SK-N-SH (cell line): Measurements from ENCODE around the gene PIP5K1B. TPM values are rescaled to one million over a fixed set of nuclear protein-coding genes. Genes with fewer than 3 reads are reported as not detected.

Experiments used
- CTCF ChIA-PET: fragments of 300-600, 350-600 bp; formaldehyde crosslinking; extraction: SDS; loops from one replicate; lab custom pipeline; 2021; lab: Yijun Ruan, JAX
- POLR2A ChIA-PET: fragments of 350-600 bp; sonication (Branson Sonifier 250); formaldehyde crosslinking; extraction: SDS; loops from one replicate; lab custom pipeline; 2020; ENCODE audit warnings: antibody characterized with exemption, inconsistent platforms; lab: Yijun Ruan, JAX
- DNase-seq: peaks from one replicate; pipeline ENCODE4 v3.0.0; 2012
- H2AFZ ChIP-seq: fragments of 200-600 bp; sonication (generic); 2 replicates; pipeline ENCODE4 v1.8.1; 2016; ENCODE audit warnings: antibody characterized with exemption, mild to moderate bottlenecking, low read depth
- H3F3A ChIP-seq: fragments of 200-600 bp; sonication (generic); replicated peaks from 2 replicates; pipeline ENCODE3; 2016; ENCODE audit warnings: antibody characterized with exemption, mild to moderate bottlenecking; ENCODE audit not compliant: insufficient read depth
- H3K27ac ChIP-seq, 2 experiments: fragments of 200-500 bp in 1 of 2; fragments of 200-600 bp in 1 of 2; sonication (Bioruptor generic) in 1 of 2; sonication (generic), shearing (Covaris generic) in 1 of 2; 2 replicates each; pipeline versions ENCODE4 v1.5.1 to v1.6.1; 2014 to 2016; ENCODE audit warnings: low read depth in 2 of 2, inconsistent platforms in 1 of 2, low read length in 1 of 2, mild to moderate bottlenecking in 1 of 2, mixed read lengths in 1 of 2
- H3K27me3 ChIP-seq: fragments of 200-600 bp; sonication (generic), shearing (Covaris generic); 2 replicates; pipeline ENCODE4 v1.6.1; 2016; ENCODE audit warnings: mixed run types; ENCODE audit not compliant: insufficient read depth
- H3K36me3 ChIP-seq, 2 experiments: fragments of 200-500 bp in 1 of 2; fragments of 200-600 bp in 1 of 2; sonication (Bioruptor generic) in 1 of 2; sonication (generic) in 1 of 2; replicated peaks in 1 of 2; 2 replicates each; pipeline versions ENCODE3 to v1.5.1; 2014 to 2016; ENCODE audit warnings: low read length in 1 of 2, mild to moderate bottlenecking in 1 of 2; ENCODE audit not compliant: insufficient read depth in 2 of 2, control insufficient read depth in 1 of 2
- H3K4me1 ChIP-seq, 2 experiments: fragments of 200-500 bp in 1 of 2; fragments of 200-600 bp in 1 of 2; sonication (Bioruptor generic) in 1 of 2; sonication (generic), shearing (Covaris generic) in 1 of 2; 2 replicates each; pipeline versions ENCODE4 v1.5.1 to v1.6.1; 2014 to 2016; ENCODE audit warnings: low read depth in 1 of 2, low read length in 1 of 2, mixed run types in 1 of 2; ENCODE audit not compliant: insufficient read depth in 2 of 2, control insufficient read depth in 1 of 2
- H3K4me2 ChIP-seq: fragments of 200-600 bp; sonication (generic), shearing (Covaris generic); 2 replicates; pipeline ENCODE4 v1.6.1; 2017; ENCODE audit warnings: mixed run types
- H3K4me3 ChIP-seq, 2 experiments: fragments of 200-500 bp in 1 of 2; fragments of 200-600 bp in 1 of 2; sonication (Bioruptor generic) in 1 of 2; sonication (generic), shearing (Covaris generic) in 1 of 2; 2 replicates each; pipeline versions ENCODE4 v1.5.1 to v1.8.1; 2014 to 2016; ENCODE audit warnings: low read depth in 2 of 2, inconsistent platforms in 1 of 2, low read length in 1 of 2, mild to moderate bottlenecking in 1 of 2, mixed read lengths in 1 of 2, moderate library complexity in 1 of 2
- H3K79me2 ChIP-seq: fragments of 200-600 bp; sonication (generic); 2 replicates; pipeline ENCODE4 v1.8.1; 2017; ENCODE audit warnings: mild to moderate bottlenecking; ENCODE audit not compliant: insufficient read depth
- H3K9ac ChIP-seq: fragments of 200-600 bp; sonication (generic); 2 replicates; pipeline ENCODE4 v1.6.1; 2017; ENCODE audit warnings: mixed run types
- H3K9me2 ChIP-seq: fragments of 200-600 bp; sonication (generic); 2 replicates; pipeline ENCODE4 v1.6.1; 2017; ENCODE audit warnings: mixed run types
- H3K9me3 ChIP-seq: fragments of 200-600 bp; sonication (generic); 2 replicates; pipeline ENCODE4 v1.6.1; 2017; ENCODE audit warnings: mixed run types, mild to moderate bottlenecking, moderate library complexity
- H4K20me1 ChIP-seq: fragments of 200-600 bp; sonication (generic); 2 replicates; pipeline ENCODE4 v1.6.1; 2017; ENCODE audit warnings: mild to moderate bottlenecking, mixed run types; ENCODE audit not compliant: insufficient read depth
- EP300 ChIP-seq, 2 experiments: IDR thresholded peaks; 2 replicates each; pipeline versions ENCODE4 v1.4.0 to v1.6.1; 2012; ENCODE audit warnings: borderline replicate concordance in 1 of 2, low read depth in 1 of 2, low read length in 1 of 2
- EZH2phosphoT487 ChIP-seq: fragments of 200-600 bp; sonication (generic); IDR thresholded peaks from 2 replicates; pipeline ENCODE4 v1.6.1; 2017; ENCODE audit warnings: low read depth, mixed run types, mild to moderate bottlenecking, antibody characterized with exemption, moderate library complexity, borderline replicate concordance
- FOSL2 ChIP-seq: IDR thresholded peaks from 2 replicates; pipeline ENCODE4 v1.4.0; 2012; ENCODE audit warnings: low read depth, mild to moderate bottlenecking, moderate library complexity, borderline replicate concordance
- FOXM1 ChIP-seq: IDR thresholded peaks from 2 replicates; pipeline ENCODE4 v1.4.0; 2012; ENCODE audit warnings: low read depth, mild to moderate bottlenecking
- GABPA ChIP-seq: IDR thresholded peaks from 2 replicates; pipeline ENCODE4 v1.4.0; 2012; ENCODE audit warnings: low read depth, mild to moderate bottlenecking
- NRF1 ChIP-seq: IDR thresholded peaks from 2 replicates; pipeline ENCODE4 v1.6.1; 2012; ENCODE audit warnings: low read depth, mild to moderate bottlenecking, low read length
- RAD21 ChIP-seq: IDR thresholded peaks from 2 replicates; pipeline ENCODE4 v1.6.1; 2012; ENCODE audit warnings: mild to moderate bottlenecking, low read length
- RXRA ChIP-seq: IDR thresholded peaks from 2 replicates; pipeline ENCODE4 v1.4.0; 2012; ENCODE audit warnings: low read depth, mild to moderate bottlenecking, borderline replicate concordance
- USF2 ChIP-seq: fragments of 150-350 bp; IDR thresholded peaks from 2 replicates; pipeline ENCODE4 v1.6.1; 2017; ENCODE audit warnings: antibody characterized with exemption, low read length, low read depth, borderline replicate concordance
- YY1 ChIP-seq: IDR thresholded peaks from 2 replicates; pipeline ENCODE4 v1.4.0; 2012; ENCODE audit warnings: low read depth, mild to moderate bottlenecking
- WGBS: methylation state at CpG from one replicate; pipeline ENCODE4 v1.1.6; 2017; ENCODE audit warnings: low lambda C conversion rate; 5-methylcytosine and 5-hydroxymethylcytosine counted together
- polyA plus RNA-seq, 3 experiments: library from polyadenylated mRNA; depleted of rRNA; stranded (reverse); fragments of >200 nt; gene quantifications; 2 replicates each; pipeline ENCODE4 v1.2.3, GENCODE V29; 2012
- TF ChIP-seq, protein P1 (sequence below): IDR thresholded peaks from 2 replicates; pipeline ENCODE4 v1.6.1; 2012; ENCODE audit warnings: mild to moderate bottlenecking, low read depth, low read length, moderate library complexity

The PIP5K1B gene
- polyA plus RNA-seq, 1 of the 3 experiments (the other 2 are of a cell fraction): not detected

DNA sequence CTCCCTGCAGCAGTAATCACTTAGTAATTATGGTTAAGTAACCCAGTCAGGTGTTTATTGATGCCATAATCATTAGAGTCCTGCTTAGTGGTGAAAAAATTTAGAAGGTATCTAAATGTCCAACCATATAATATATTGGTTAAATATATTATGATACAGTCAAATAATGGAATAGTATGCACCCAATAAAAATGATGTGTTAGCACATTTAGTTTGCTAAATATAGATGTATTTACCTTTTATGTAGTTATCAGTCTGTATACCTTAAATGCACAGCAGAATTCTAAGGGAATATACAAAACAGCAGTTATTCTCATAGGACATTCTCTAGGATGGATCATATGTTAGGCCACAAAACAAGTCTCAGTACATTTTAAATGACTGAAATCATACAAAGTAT lies 218.4 kb downstream of the PIP5K1B start:
- Histone ChIP-seq H3K9me3 (no peaks in the 10 kb centered on the region), H4K20me1 (no peaks in the 10 kb centered on the region), H3K4me2 (no peak overlapping the region), H3K27ac (no peak overlapping the region), H3K27me3 (peaks cover 13% of the 10 kb centered on the region; the same call in 1 of the 2 replicates), H3F3A (no peaks in the 10 kb centered on the region), H3K4me1 (no peaks in the 10 kb centered on the region), H3K79me2 (no peaks in the 10 kb centered on the region), H3K9ac (no peak overlapping the region), H3K9me2 (no peaks in the 10 kb centered on the region), H3K36me3 (no peaks in the 10 kb centered on the region), H2AFZ (no peak overlapping the region), H3K4me3 (no peak overlapping the region)
- no peak for TF ChIP-seq YY1
- ChIA-PET CTCF (no interaction called here), POLR2A (no interaction called here)
- DNase-seq: no peak

- CTCF ChIA-PET: no interaction called here
- Histone ChIP-seq H3K9me3 (no peaks in the 10 kb centered on the region), H3K27me3 (peaks cover 13% of the 10 kb centered on the region; the same call in 1 of the 2 replicates), H3K79me2 (no peaks in the 10 kb centered on the region), H3K4me2 (no peak overlapping the region), H3K36me3 (no peaks in the 10 kb centered on the region), H4K20me1 (no peaks in the 10 kb centered on the region), H3K27ac (no peak overlapping the region), H3K9me2 (no peaks in the 10 kb centered on the region), H2AFZ (no peak overlapping the region), H3K4me1 (no peaks in the 10 kb centered on the region), H3K4me3 (no peak overlapping the region), H3K9ac (no peak overlapping the region), H3F3A (no peaks in the 10 kb centered on the region)
- TF ChIP-seq GABPA (no peak), NRF1 (no peak)
- TF ChIP-seq, protein P1, sequence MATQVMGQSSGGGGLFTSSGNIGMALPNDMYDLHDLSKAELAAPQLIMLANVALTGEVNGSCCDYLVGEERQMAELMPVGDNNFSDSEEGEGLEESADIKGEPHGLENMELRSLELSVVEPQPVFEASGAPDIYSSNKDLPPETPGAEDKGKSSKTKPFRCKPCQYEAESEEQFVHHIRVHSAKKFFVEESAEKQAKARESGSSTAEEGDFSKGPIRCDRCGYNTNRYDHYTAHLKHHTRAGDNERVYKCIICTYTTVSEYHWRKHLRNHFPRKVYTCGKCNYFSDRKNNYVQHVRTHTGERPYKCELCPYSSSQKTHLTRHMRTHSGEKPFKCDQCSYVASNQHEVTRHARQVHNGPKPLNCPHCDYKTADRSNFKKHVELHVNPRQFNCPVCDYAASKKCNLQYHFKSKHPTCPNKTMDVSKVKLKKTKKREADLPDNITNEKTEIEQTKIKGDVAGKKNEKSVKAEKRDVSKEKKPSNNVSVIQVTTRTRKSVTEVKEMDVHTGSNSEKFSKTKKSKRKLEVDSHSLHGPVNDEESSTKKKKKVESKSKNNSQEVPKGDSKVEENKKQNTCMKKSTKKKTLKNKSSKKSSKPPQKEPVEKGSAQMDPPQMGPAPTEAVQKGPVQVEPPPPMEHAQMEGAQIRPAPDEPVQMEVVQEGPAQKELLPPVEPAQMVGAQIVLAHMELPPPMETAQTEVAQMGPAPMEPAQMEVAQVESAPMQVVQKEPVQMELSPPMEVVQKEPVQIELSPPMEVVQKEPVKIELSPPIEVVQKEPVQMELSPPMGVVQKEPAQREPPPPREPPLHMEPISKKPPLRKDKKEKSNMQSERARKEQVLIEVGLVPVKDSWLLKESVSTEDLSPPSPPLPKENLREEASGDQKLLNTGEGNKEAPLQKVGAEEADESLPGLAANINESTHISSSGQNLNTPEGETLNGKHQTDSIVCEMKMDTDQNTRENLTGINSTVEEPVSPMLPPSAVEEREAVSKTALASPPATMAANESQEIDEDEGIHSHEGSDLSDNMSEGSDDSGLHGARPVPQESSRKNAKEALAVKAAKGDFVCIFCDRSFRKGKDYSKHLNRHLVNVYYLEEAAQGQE: no peak
- POLR2A ChIA-PET: no interaction called here
- DNase-seq: no peak
- 7% methylated on average over 6 of the region's 6 CpGs for WGBS
Measured at GRCh38 chr9:68925175-68925574, 220.1 kb downstream of the PIP5K1B start.

DNA sequence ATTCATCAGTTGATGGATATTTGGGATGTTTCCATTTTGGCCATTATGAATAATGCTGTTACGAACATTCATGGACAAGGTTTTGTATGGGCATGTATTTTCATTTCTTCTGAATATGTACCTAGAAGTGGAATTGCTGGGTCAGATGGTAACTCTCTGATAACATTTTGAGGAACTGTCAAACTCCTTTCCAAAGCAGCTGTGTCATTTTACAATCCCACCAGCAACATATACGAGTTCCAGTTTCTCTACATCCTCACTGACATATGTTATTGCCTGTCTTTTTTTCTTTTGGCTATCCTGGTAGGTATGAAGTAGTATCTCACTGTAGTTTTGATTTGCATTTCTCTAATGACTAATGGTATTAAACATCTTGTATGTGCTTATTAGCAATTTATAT lies 222.1 kb downstream of the PIP5K1B start:
- Histone ChIP-seq H3F3A (no peaks in the 10 kb centered on the region), H3K36me3 (no peaks in the 10 kb centered on the region), H3K4me3 (no peak overlapping the region), H3K27me3 (peaks cover 9% of the 10 kb centered on the region; the same call in 1 of the 2 replicates), H3K27ac (no peak overlapping the region), H3K79me2 (no peaks in the 10 kb centered on the region), H2AFZ (no peak overlapping the region), H4K20me1 (no peaks in the 10 kb centered on the region), H3K9ac (no peak overlapping the region), H3K4me1 (no peaks in the 10 kb centered on the region), H3K4me2 (no peak overlapping the region), H3K9me2 (no peaks in the 10 kb centered on the region), H3K9me3 (no peaks in the 10 kb centered on the region)
- ChIA-PET CTCF (no interaction called here), POLR2A (no interaction called here)
- no peak for DNase-seq
- WGBS: 4% methylated on average over 2 of the region's 2 CpGs
- TF ChIP-seq RXRA (no peak), FOXM1 (no peak), GABPA (no peak), YY1 (no peak), EP300 (IDR thresholded peaks at IDR 0.05; ENCODE audit: borderline replicate concordance in 1 of 2, low read depth in 1 of 2, low read length in 1 of 2) (no peak), EZH2phosphoT487 (no peak), USF2 (no peak), RAD21 (no peak), FOSL2 (no peak), NRF1 (no peak)
- TF ChIP-seq, protein P1: no peak
